ENCODE measurements around the gene CASKIN2.

CASKIN2 gene

DNA sequence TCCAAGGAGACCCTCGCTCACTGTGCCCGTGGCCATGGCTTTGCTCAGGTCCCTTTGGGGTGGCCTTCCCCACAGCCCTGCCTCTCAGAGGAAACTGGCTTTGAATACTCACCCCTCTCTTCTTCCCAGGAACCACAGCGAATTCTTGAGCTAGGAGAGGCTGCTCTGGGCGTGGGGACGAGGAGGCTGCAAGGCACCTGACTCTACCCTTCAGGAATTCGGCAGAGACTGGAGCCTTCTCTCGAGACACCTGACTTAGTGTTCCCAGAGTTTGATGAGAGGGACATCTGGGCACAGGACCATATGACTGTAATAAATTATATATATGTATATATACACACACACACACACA lies 16.4 kb upstream of the CASKIN2 start:
- H3K9ac ChIP-seq (ENCODE audit: low read length), result no peak overlapping the region
- H3K27ac ChIP-seq (ENCODE audit: low read length), result no peak overlapping the region
- no peaks in the 10 kb centered on the region for H4K20me1 ChIP-seq (ENCODE audit: insufficient read depth, low read length)
- no peak overlapping the region for H2AFZ ChIP-seq (ENCODE audit: low read depth, low read length)
- H3K36me3 ChIP-seq (replicated peaks; ENCODE audit: low read depth, low read length), result no peaks in the 10 kb centered on the region
- no peaks in the 10 kb centered on the region for H3K79me2 ChIP-seq (ENCODE audit: low read length)
- no peaks in the 10 kb centered on the region for H3K9me3 ChIP-seq (ENCODE audit: insufficient read depth, low read length)
- TF ChIP-seq, protein P1, sequence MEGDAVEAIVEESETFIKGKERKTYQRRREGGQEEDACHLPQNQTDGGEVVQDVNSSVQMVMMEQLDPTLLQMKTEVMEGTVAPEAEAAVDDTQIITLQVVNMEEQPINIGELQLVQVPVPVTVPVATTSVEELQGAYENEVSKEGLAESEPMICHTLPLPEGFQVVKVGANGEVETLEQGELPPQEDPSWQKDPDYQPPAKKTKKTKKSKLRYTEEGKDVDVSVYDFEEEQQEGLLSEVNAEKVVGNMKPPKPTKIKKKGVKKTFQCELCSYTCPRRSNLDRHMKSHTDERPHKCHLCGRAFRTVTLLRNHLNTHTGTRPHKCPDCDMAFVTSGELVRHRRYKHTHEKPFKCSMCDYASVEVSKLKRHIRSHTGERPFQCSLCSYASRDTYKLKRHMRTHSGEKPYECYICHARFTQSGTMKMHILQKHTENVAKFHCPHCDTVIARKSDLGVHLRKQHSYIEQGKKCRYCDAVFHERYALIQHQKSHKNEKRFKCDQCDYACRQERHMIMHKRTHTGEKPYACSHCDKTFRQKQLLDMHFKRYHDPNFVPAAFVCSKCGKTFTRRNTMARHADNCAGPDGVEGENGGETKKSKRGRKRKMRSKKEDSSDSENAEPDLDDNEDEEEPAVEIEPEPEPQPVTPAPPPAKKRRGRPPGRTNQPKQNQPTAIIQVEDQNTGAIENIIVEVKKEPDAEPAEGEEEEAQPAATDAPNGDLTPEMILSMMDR (IDR thresholded peaks at IDR 0.05; ENCODE audit: low read depth, low read length), result no peak
- TF ChIP-seq EZH2phosphoT487 (IDR thresholded peaks at IDR 0.05; ENCODE audit: low read depth), result no peak
- no peak overlapping the region for H3K4me3 ChIP-seq (ENCODE audit: low read length)
- peaks cover under 1% of the 10 kb centered on the region; the same call in 1 of the 2 replicates for H3K27me3 ChIP-seq (ENCODE audit: low read depth, low read length)
- H3K4me2 ChIP-seq (ENCODE audit: low read length), result no peak overlapping the region
- peaks cover 6% of the 10 kb centered on the region; the same call in 1 of the 2 replicates for H3K4me1 ChIP-seq (ENCODE audit: low read length)

DNA sequence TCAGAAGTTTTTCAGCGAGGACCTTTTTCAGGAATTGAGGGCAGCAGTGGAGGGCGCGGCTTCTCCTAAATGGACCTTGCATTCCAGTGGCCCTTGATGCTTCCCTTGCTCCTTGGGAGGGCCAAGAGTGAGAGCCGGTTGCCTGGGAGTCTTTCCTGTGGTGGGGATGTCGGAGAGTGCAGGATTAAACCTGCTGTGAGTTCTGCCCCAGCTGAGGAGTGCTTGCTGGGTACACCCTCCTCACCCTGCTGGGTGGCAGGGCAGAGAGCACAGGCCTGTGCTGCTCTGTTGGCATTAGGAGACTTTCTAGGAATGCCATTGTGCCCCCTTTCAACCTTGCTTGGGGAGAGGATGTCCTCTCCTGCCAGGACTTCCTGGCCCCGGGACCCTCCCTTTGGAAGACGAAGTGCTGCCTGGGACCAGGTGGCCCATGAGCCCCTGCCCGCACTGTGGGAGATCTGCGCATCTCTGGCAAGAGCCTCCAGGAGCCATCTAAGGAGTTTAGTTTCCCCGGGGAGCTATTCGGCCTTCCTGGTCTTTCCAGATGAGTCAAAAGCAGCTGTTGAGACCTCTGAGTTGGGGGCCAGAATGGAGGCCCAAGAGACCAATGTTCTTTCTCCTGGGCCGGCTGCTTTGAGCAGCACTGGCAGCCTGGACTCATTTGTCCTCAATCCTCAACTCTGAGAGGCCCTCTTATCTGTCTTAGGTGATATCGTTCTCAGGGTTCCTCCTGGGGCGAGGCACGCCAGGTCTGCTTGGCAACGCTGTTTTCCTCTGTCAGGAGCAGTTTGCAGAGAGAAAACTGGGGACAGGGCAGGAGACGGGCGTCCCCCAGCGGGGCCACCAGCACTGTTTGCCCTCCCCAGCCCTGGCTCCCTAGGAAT lies 15.7 kb upstream of the CASKIN2 start:
- Histone ChIP-seq H4K20me1 (ENCODE audit: insufficient read depth, low read length) (no peaks in the 10 kb centered on the region), H3K9ac (ENCODE audit: low read length) (no peak overlapping the region), H3K79me2 (ENCODE audit: low read length) (no peaks in the 10 kb centered on the region), H3K4me2 (ENCODE audit: low read length) (no peak overlapping the region), H3K27me3 (ENCODE audit: low read depth, low read length) (peaks cover 6% of the 10 kb centered on the region; the same call in 1 of the 2 replicates), H3K36me3 (replicated peaks; ENCODE audit: low read depth, low read length) (no peaks in the 10 kb centered on the region), H3K27ac (ENCODE audit: low read length) (no peak overlapping the region), H3K4me1 (ENCODE audit: low read length) (peaks cover 11% of the 10 kb centered on the region), H3K4me3 (ENCODE audit: low read length) (no peak overlapping the region), H2AFZ (ENCODE audit: low read depth, low read length) (no peak overlapping the region), H3K9me3 (ENCODE audit: insufficient read depth, low read length) (no peaks in the 10 kb centered on the region)
- TF ChIP-seq, protein P1 (IDR thresholded peaks at IDR 0.05; ENCODE audit: low read depth, low read length), result no peak
- no peak for TF ChIP-seq EZH2phosphoT487 (IDR thresholded peaks at IDR 0.05; ENCODE audit: low read depth)

DNA sequence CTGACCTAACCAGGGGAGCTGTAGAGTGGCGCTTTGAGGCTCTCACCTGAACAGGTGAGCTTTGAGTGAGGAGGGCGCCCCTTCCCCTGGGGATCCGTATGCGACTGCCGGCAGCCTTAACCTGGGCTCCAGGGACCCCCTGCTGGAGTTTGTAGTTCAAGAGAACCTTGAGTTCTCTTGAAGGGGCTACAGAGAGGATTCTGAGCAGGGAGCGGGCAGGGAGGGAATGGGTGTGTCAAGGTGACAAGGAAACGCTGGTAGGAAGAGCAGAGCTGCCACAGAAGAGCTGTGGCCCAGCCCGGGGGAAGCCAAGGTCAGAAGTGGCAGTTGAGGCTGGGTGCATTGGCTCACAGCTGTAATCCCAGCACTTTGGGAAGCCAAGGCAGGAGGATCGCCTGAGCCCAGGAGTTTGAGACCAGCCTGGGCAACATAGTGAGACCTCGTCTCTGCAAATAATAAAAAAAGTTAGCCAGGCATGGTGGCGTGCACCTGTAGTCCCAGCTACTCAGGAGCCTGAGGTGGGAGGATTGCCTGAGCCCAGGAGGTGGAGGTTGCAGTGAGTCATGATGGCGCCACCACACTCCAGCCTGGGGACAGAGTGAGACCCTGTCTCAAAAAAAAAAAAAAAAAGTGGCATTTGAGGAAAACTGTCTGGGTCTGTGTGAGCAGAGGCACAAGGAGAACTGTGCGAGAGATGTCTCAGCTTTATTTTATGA lies 11.4 kb upstream of the CASKIN2 start:
- Histone ChIP-seq H3K79me2 (ENCODE audit: low read length) (no peaks in the 10 kb centered on the region), H3K4me1 (ENCODE audit: low read length) (peaks cover 6% of the 10 kb centered on the region), H3K36me3 (replicated peaks; ENCODE audit: low read depth, low read length) (peaks cover 2% of the 10 kb centered on the region), H4K20me1 (ENCODE audit: insufficient read depth, low read length) (no peaks in the 10 kb centered on the region), H3K9me3 (ENCODE audit: insufficient read depth, low read length) (no peaks in the 10 kb centered on the region), H3K4me3 (ENCODE audit: low read length) (peak overlapping the region; percentile 74), H3K27ac (ENCODE audit: low read length) (no peak overlapping the region), H3K9ac (ENCODE audit: low read length) (no peak overlapping the region), H3K4me2 (ENCODE audit: low read length) (peak overlapping the region; percentile 90), H3K27me3 (ENCODE audit: low read depth, low read length) (peaks cover 6% of the 10 kb centered on the region; the same call in 1 of the 2 replicates), H2AFZ (ENCODE audit: low read depth, low read length) (no peak overlapping the region)
- TF ChIP-seq EZH2phosphoT487 (IDR thresholded peaks at IDR 0.05; ENCODE audit: low read depth), result no peak
- TF ChIP-seq, protein P1 (IDR thresholded peaks at IDR 0.05; ENCODE audit: low read depth, low read length), result no peak

All from OCI-LY3 (cell line).